SK-MEL-5 (cell line): ENCODE results near the gene SPEM1. TPM values are rescaled to one million over a fixed set of nuclear protein-coding genes. Genes with fewer than 3 reads are reported as not detected.

ENCODE experiments used
- DNase-seq: peaks from one replicate; pipeline ENCODE4 v3.0.0-alpha.2; 2016; ENCODE audit warnings: low read depth, low spot score
- in situ Hi-C: cut with HindIII; loops from 2 replicates; pipeline ENCODE4 v1.10.0; 2016; ENCODE audit warnings: low sequenced_read_pairs, high pct_unique_total_duplicates, low pct_unique_long_range_greater_than_20kb
- total RNA-seq: library from RNA; depleted of rRNA; stranded (reverse); fragments of >200 nt; shearing (Covaris generic); gene quantifications from 2 replicates; pipeline ENCODE4 v1.2.3, GENCODE V29; 2014

Gene SPEM1
- total RNA-seq, 1 experiment from 2014 or later, result not detected

DNA sequence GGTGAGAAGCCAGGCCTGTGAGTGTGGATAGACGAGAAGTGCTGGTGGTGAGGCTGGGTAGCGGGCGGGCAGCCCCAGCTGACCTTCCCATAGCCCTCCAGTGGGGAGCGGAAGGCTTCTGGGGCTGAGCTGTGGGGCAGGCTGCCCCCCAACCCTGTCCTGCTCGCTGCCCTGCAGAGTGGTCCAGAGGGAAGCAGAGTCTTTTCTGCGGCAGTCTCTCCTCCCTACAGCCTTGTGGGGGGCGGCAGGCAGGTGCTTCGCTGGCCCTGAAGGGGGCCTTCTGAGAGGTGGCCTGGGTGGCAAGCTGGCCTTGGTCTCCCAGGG is 8.7 kb upstream of the SPEM1 start:
- no peak for DNase-seq
- in situ Hi-C loops, result no loop called here

- no peak for DNase-seq
- in situ Hi-C loops, result no loop called here
Observed at GRCh38 chr17:7413346-7413985, 6.7 kb upstream of the SPEM1 start.

DNA sequence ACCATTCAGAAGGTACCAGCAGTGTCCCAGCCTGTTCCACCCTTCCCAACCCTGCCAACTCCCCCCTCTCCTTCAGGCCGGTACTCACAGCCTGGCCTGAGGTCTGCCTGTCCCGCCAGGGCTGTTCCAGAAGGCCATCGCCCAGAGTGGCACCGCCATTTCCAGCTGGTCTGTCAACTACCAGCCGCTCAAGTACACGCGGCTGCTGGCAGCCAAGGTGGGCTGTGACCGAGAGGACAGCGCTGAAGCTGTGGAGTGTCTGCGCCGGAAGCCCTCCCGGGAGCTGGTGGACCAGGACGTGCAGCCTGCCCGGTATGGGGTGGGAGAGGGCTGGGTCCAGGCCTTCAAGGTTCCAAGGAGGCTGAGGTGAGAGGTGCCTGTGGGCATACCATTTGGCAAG is 5.3 kb upstream of the SPEM1 start:
- in situ Hi-C loops, result no loop called here
- DNase-seq, result no peak

DNA sequence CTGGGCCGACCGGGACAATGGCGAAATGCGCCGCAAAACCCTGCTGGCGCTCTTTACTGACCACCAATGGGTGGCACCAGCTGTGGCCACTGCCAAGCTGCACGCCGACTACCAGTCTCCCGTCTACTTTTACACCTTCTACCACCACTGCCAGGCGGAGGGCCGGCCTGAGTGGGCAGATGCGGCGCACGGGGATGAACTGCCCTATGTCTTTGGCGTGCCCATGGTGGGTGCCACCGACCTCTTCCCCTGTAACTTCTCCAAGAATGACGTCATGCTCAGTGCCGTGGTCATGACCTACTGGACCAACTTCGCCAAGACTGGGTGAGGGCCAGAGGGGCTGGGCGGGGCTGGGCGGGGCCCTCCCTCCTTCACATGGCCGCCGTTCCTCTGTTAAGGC is 4.3 kb upstream of the SPEM1 start:
- in situ Hi-C loops, result no loop called here

GRCh38 chr17:7416323-7416722 is 3.8 kb upstream of the SPEM1 start:
- in situ Hi-C loops, result no loop called here
- no peak for DNase-seq

More for the DNA sequence above, 4.3 kb upstream of the SPEM1 start:
- no peak for DNase-seq

GRCh38 chr17:7417056-7417655 is 3.0 kb upstream of the SPEM1 start:
- no peak for DNase-seq
- in situ Hi-C loops, result no loop called here

- in situ Hi-C loops, result no loop called here
Observed at GRCh38 chr17:7418472-7419152, 1.5 kb upstream of the SPEM1 start.

DNA sequence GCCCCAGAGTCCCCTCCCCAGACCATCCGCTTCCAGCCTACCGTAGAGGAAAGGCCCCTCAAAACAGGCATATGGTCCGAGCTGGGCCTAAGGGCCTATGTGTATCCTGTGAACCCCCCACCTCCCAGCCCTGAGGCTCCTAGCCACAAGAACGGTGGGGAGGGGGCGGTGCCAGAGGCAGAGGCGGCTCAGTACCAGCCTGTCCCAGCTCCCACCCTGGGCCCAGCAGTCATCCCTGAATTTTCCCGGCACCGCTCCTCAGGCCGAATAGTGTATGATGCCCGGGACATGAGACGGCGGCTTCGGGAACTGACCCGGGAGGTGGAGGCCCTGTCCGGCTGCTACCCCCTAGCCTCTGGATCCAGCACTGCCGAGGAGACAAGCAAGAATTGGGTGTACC is 1.1 kb downstream of the SPEM1 start:
- in situ Hi-C loops, result no loop called here
- no peak for DNase-seq

More at GRCh38 chr17:7418472-7419152, 1.5 kb upstream of the SPEM1 start:
- no peak for DNase-seq

GRCh38 chr17:7423679-7424078 is 3.6 kb downstream of the SPEM1 start:
- in situ Hi-C loops, result no loop called here
- DNase-seq, result no peak

GRCh38 chr17:7425316-7425715 is 5.2 kb downstream of the SPEM1 start, which contains the start of gene SPEM2:
Gene SPEM2, plus strand, starts transcription at chr17:7425616. Its CDS starts 73 bp downstream, at chr17:7425689.
- DNase-seq, result no peak
- in situ Hi-C loops, result no loop called here

DNA sequence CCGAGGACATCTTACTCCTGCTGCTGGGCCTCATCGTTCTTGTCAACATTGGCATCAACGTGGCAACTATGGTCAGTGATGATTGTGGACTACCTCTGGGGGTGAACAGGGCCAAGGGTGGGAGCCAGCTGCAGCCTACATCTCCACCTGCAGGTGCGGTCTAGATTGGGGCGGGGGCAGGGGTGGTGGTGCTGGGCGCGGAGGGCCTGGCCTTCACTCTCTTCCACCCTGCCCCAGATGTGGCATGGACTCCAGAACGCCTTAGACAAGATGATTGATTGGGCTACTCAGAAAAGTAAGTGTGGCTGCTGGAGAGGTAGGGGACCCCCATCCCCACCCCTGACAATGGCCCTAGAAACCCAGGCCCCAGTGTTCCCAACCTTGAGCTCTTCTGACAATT is 5.6 kb downstream of the SPEM1 start:
- no peak for DNase-seq
- in situ Hi-C loops, result no loop called here

GRCh38 chr17:7426203-7426863 is 6.2 kb downstream of the SPEM1 start:
- DNase-seq, result no peak
- in situ Hi-C loops, result no loop called here

DNA sequence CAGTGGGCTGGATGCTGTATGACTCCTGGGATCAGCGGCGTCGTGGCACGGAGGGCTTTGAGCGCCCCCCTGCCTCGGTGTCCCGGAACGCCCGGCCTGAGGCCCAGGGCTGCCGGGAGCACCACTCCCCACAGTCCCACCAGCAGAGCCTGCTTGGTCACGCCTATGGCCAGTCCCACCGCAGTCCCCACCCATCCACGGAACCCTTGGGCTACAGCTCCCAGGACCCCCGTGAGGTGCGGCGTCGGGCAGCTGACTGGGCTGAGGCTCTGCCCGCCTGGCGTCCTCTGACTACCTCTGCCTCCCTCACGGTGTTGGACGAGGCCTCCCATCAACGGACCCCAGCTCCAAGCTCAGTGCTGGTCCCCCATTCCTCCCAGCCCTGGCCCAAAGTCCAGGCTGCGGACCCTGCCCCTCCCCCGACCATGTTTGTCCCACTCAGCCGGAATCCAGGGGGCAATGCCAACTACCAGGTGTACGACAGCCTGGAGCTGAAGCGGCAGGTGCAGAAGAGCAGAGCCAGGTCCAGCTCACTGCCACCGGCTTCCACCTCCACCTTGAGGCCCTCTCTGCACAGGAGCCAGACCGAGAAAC is 6.9 kb downstream of the SPEM1 start:
- no peak for DNase-seq
- in situ Hi-C loops, result no loop called here

DNA sequence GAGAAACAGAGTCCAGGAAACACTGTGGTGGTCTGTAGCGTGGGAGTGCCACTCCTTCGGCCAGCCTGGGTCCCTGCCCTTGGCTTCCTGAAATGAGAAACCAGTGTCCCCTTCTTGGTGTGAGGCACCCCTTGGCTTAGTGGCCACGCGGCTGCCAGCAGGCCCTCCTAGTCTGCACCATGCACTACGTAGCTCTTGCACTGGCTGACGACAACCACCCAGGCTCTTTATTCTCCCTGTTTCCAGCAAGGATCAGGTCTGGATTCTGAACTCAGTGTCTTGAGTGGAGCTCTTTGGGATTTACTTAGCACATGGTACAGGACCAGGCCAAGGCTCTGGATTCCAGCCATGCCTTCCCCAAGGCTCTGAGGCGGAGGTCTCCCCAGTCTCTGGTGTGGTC is 7.4 kb downstream of the SPEM1 start:
- no peak for DNase-seq
- in situ Hi-C loops, result no loop called here

- in situ Hi-C loops, result no loop called here
- DNase-seq, result no peak
Observed at GRCh38 chr17:7428557-7428956, 8.4 kb downstream of the SPEM1 start, which contains the start of gene SPEM3. Gene SPEM3, plus strand, starts transcription at chr17:7428857. Its CDS starts 46 bp downstream, at chr17:7428903.

DNA sequence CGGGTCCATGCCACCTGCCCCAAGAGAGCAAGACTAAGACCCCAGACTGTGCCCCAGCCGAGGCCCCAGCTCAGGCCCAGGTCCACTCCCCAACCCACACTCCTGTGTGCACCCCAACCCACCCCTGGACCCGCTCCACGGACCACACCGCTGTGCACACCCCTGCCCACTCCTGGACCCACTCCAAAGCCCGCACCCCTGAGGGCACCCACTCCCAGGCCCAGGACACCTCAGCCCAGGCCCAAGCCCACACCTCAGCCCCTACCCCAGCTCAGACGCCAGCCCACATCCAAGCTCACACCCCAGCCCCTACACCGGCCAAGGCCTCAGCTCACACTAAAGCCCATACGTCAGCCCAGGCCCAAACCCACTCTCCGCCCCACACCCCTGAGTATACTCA is 9.6 kb downstream of the SPEM1 start:
- DNase-seq, result no peak
- in situ Hi-C loops, result no loop called here

DNA sequence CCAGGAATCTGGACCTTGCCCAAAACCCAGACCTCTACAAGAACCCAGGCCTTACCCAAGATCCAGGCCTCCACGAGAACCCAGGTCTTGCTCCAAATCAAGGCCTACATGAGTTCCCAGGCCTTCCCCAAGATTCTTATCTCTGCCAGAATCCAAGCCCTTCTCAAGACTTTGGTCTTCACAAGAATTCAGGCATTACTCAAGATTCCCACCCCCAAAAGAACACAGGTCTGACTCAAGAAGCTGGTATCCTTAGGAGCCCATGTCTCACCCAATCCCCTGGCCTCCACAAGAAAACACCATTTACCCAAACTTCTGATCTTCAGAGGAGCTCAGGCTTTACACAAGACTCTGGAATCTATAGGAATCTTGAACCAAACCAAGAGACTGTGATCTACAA is 11.1 kb downstream of the SPEM1 start:
- DNase-seq, result no peak
- in situ Hi-C loops, result no loop called here

GRCh38 chr17:7432296-7432695 is 12.2 kb downstream of the SPEM1 start:
- no peak for DNase-seq
- in situ Hi-C loops, result no loop called here
